Left lung (tissue), 10 donors: ENCODE measurements around the gene GNG2. TPM values are rescaled to one million over a fixed set of nuclear protein-coding genes. Genes with fewer than 3 reads are reported as not detected.

Experiments used
- ATAC-seq: fragments of 200-7000 bp; cut with Tn5 transposase; one replicate; pipeline ENCODE4 v1.9.1; 2020; ENCODE audit warnings: moderate library complexity
- DNase-seq, 4 donors: peaks; one replicate each; pipeline ENCODE4 v3.0.0-alpha.2; 2013 to 2020
- H3K27ac ChIP-seq, 2 donors: fragments of 200-600 bp; sonication (generic) in 1 of 2; one replicate each; pipeline versions ENCODE4 v1.5.0 to v1.8.0; 2020 to 2021
- H3K27me3 ChIP-seq, 2 donors: fragments of 200-600 bp; sonication (generic) in 1 of 2; one replicate each; pipeline versions ENCODE4 v1.5.0 to v1.8.0; 2020 to 2021
- H3K36me3 ChIP-seq, 2 donors: fragments of 200-600 bp; sonication (generic) in 1 of 2; one replicate each; pipeline versions ENCODE4 v1.5.0 to v1.8.0; 2020 to 2021
- H3K4me1 ChIP-seq, 2 donors: fragments of 200-600 bp; one replicate each; pipeline ENCODE4 v1.8.0; 2021
- H3K4me3 ChIP-seq, 2 donors: fragments of 200-600 bp; sonication (generic) in 1 of 2; one replicate each; pipeline versions ENCODE4 v1.5.0 to v1.8.0; 2020 to 2021; ENCODE audit warnings: mild to moderate bottlenecking in 1 of 2
- H3K9me3 ChIP-seq, 2 donors: fragments of 200-600 bp; sonication (generic) in 1 of 2; one replicate each; pipeline versions ENCODE4 v1.5.0 to v1.8.0; 2020 to 2021
- CTCF ChIP-seq, 2 donors: fragments of 200-600 bp; sonication (generic) in 1 of 2; IDR thresholded peaks; one replicate each; pipeline versions ENCODE4 v1.5.0 to v1.8.0; 2021; ENCODE audit warnings: antibody characterized with exemption in 2 of 2
- intact Hi-C, 2 donors: fragments of 100-400 bp; cut with DNase I; formaldehyde crosslinking; loops; one replicate each; pipeline versions ENCODE4 v1.11.2 to v1.14.2; 2022
- polyA plus RNA-seq, 6 donors: library from polyadenylated mRNA; unstranded; fragments of 120-200 nt; gene quantifications; one replicate each; pipeline ENCODE4 v1.2.1, GENCODE V29; 2013; ENCODE audit not compliant: insufficient read length in 6 of 6
- total RNA-seq, 2 donors: library from RNA; stranded (reverse); fragmentation: NEBNext Ultra II Directional; extraction: Animal tissue kit (Norgen Biotek cat#: 25700); gene quantifications; one replicate each; pipeline ENCODE4 v1.2.1, GENCODE V29; 2021
- donor health status: DM: no; HTN: yes; CAD: no.
- donor health status: DM: no; HTN: no; CAD: no.

The GNG2 gene
- total and polyA plus RNA-seq, 8 donors = 24.3 to 101 (median 84.7) TPM

- DNase-seq (peak in 2 of 4 donors; percentile 70 to 77), ATAC-seq (no peak)
- Histone ChIP-seq H3K36me3 (no peaks in the 10 kb centered on the region), H3K4me1 (no peaks in the 10 kb centered on the region), H3K27me3 (no peaks in the 10 kb centered on the region), H3K27ac (peak overlapping the region; percentile 4 to 10), H3K4me3 (no peak overlapping the region), H3K9me3 (peaks cover 0 to 4% of the 10 kb centered on the region in 2 donors)
- intact Hi-C loops = no loop called here
- no peak for TF ChIP-seq CTCF (IDR thresholded peaks at IDR 0.05)
Measured at GRCh38 chr14:51963286-51963685, 102.9 kb downstream of the GNG2 start.

GRCh38 chr14:51967521-51967920, 107.1 kb downstream of the GNG2 start:
- no peaks in the 10 kb centered on the region for H3K36me3 ChIP-seq
- H3K27me3 ChIP-seq = no peaks in the 10 kb centered on the region
- H3K9me3 ChIP-seq = no peaks in the 10 kb centered on the region
- H3K4me1 ChIP-seq = no peaks in the 10 kb centered on the region
- H3K27ac ChIP-seq = no peak overlapping the region
- intact Hi-C loops = no loop called here
- no peak overlapping the region for H3K4me3 ChIP-seq
- no peak for TF ChIP-seq CTCF (IDR thresholded peaks at IDR 0.05)
- no peak for DNase-seq
- ATAC-seq = no peak

- ATAC-seq (no peak), DNase-seq (peak in 1 of 4 donors; percentile 21)
- intact Hi-C loops = no loop called here
- Histone ChIP-seq H3K4me1 (no peaks in the 10 kb centered on the region), H3K9me3 (no peaks in the 10 kb centered on the region), H3K27ac (no peak overlapping the region), H3K27me3 (no peaks in the 10 kb centered on the region), H3K36me3 (no peaks in the 10 kb centered on the region), H3K4me3 (no peak overlapping the region)
- no peak for TF ChIP-seq CTCF (IDR thresholded peaks at IDR 0.05)
Measured at GRCh38 chr14:51969852-51970540, 109.6 kb downstream of the GNG2 start.

- ATAC-seq = no peak
- DNase-seq = no peak
- no peak for TF ChIP-seq CTCF (IDR thresholded peaks at IDR 0.05)
- Histone ChIP-seq H3K4me1 (no peaks in the 10 kb centered on the region), H3K9me3 (no peaks in the 10 kb centered on the region), H3K36me3 (no peaks in the 10 kb centered on the region), H3K27me3 (no peaks in the 10 kb centered on the region), H3K4me3 (no peak overlapping the region), H3K27ac (no peak overlapping the region)
- intact Hi-C loops = no loop called here
Measured at GRCh38 chr14:51972566-51972965, 112.2 kb downstream of the GNG2 start.

- ATAC-seq = no peak
- no peak overlapping the region for H3K27ac ChIP-seq
- intact Hi-C loops = no loop called here
- H3K27me3 ChIP-seq = no peaks in the 10 kb centered on the region
- H3K36me3 ChIP-seq = no peaks in the 10 kb centered on the region
- no peak overlapping the region for H3K4me3 ChIP-seq
- peaks cover 0 to 8% of the 10 kb centered on the region in 2 donors for H3K4me1 ChIP-seq
- TF ChIP-seq CTCF (IDR thresholded peaks at IDR 0.05) = no peak
- H3K9me3 ChIP-seq = no peaks in the 10 kb centered on the region
- DNase-seq = peak in 1 of 4 donors; percentile 11
Measured at GRCh38 chr14:51977075-51977474, 116.7 kb downstream of the GNG2 start.
